Endothelial cell of umbilical vein (primary cell): ENCODE data around the gene NAA60. TPM values are rescaled to one million over a fixed set of nuclear protein-coding genes. Genes with fewer than 3 reads are reported as not detected.

ENCODE experiments used
- BruUV-seq: library from RNA; stranded (reverse); fragments of 400-500 nt; replicated peaks from 2 replicates; lab custom pipeline; 2021; lab: Mats Ljungman, UMichigan
- CTCF ChIA-PET: fragments of 300-600, 350-600 bp; sonication (Branson Sonifier 250); formaldehyde crosslinking; loops from one replicate; lab custom pipeline; 2021; ENCODE audit warnings: antibody characterized with exemption, inconsistent platforms; lab: Charles Lee
- POLR2A ChIA-PET: fragments of 300-600, 350-600 bp; sonication (Branson Sonifier 250); formaldehyde crosslinking; loops from one replicate; lab custom pipeline; 2021; ENCODE audit warnings: antibody characterized with exemption, inconsistent platforms; lab: Charles Lee
- DNase-seq: peaks from one replicate; pipeline ENCODE4 v3.0.0-alpha.2; 2011; ENCODE audit warnings: low read depth, low spot score
- FAIRE-seq: peaks from 2 replicates; lab custom pipeline; 2011; peaks lifted over from hg19 to GRCh38; lab: Jason Lieb, UNC
- H2AFZ ChIP-seq: 2 replicates; pipeline ENCODE4 v1.6.0; 2012; ENCODE audit warnings: low read depth, low read length, control low read depth, inconsistent platforms
- H3K27ac ChIP-seq: 2 replicates; pipeline ENCODE4 v1.5.1; 2011; ENCODE audit warnings: low read depth, mild to moderate bottlenecking, control low read depth, low read length, moderate library complexity; ENCODE audit not compliant: insufficient read depth
- H3K27me3 ChIP-seq, 2 experiments: 2 replicates each; pipeline versions ENCODE4 v1.6.0 to v1.6.1; 2011; ENCODE audit warnings: low read length in 2 of 2, mixed read lengths in 1 of 2; ENCODE audit not compliant: control insufficient read depth in 2 of 2, insufficient read depth in 2 of 2
- H3K36me3 ChIP-seq, 2 experiments: 2 replicates in 1 of 2; 3 replicates in 1 of 2; pipeline ENCODE4 v1.5.1; 2011; ENCODE audit warnings: low read length in 2 of 2, mild to moderate bottlenecking in 1 of 2, moderate library complexity in 1 of 2; ENCODE audit not compliant: control insufficient read depth in 2 of 2, insufficient read depth in 2 of 2; ENCODE audit errors: extremely low read depth in 1 of 2
- H3K4me1 ChIP-seq: 3 replicates; pipeline ENCODE4 v1.5.1; 2011; ENCODE audit warnings: mild to moderate bottlenecking, low read length; ENCODE audit not compliant: control insufficient read depth, insufficient read depth; ENCODE audit errors: extremely low read depth
- H3K4me2 ChIP-seq: 2 replicates; pipeline ENCODE4 v1.6.1; 2011; ENCODE audit warnings: low read length, control low read depth, mixed read lengths; ENCODE audit not compliant: insufficient read depth
- H3K4me3 ChIP-seq, 3 experiments: fragments of 200-600 bp in 1 of 3; sonication (generic), shearing (Covaris generic) in 1 of 3; replicated peaks in 1 of 3; 2 replicates each; pipeline ENCODE4 v1.5.1; 2011 to 2016; ENCODE audit warnings: control low read depth in 3 of 3, low read length in 3 of 3, mild to moderate bottlenecking in 2 of 3, inconsistent platforms in 1 of 3, low read depth in 1 of 3, moderate library complexity in 1 of 3; ENCODE audit not compliant: insufficient read depth in 1 of 3
- H3K79me2 ChIP-seq: 2 replicates; pipeline ENCODE4 v1.6.0; 2012; ENCODE audit warnings: low read length, inconsistent platforms; ENCODE audit not compliant: control insufficient read depth, insufficient read depth
- H3K9ac ChIP-seq: replicated peaks from 2 replicates; pipeline ENCODE3; 2011; ENCODE audit warnings: low read length, control low read depth; ENCODE audit not compliant: insufficient read depth; ENCODE audit errors: extremely low read depth
- H3K9me1 ChIP-seq: replicated peaks from 3 replicates; pipeline ENCODE4 v1.6.0; 2011; ENCODE audit warnings: mild to moderate bottlenecking, low read length; ENCODE audit not compliant: control insufficient read depth, insufficient read depth; ENCODE audit errors: extremely low read depth
- H3K9me3 ChIP-seq: replicated peaks from 2 replicates; pipeline ENCODE4 v1.5.1; 2012; ENCODE audit warnings: low read length, inconsistent platforms; ENCODE audit not compliant: control insufficient read depth, insufficient read depth
- H4K20me1 ChIP-seq: replicated peaks from 2 replicates; pipeline ENCODE3; 2011; ENCODE audit warnings: mild to moderate bottlenecking, low read length; ENCODE audit not compliant: control insufficient read depth, insufficient read depth; ENCODE audit errors: extremely low read depth
- EZH2 ChIP-seq: IDR thresholded peaks from 2 replicates; pipeline ENCODE4 v1.6.1; 2012; ENCODE audit warnings: borderline replicate concordance, low read depth, mild to moderate bottlenecking, moderate library complexity, low read length, inconsistent platforms; ENCODE audit not compliant: severe bottlenecking
- FOS ChIP-seq: IDR thresholded peaks from 2 replicates; pipeline ENCODE4 v1.6.1; 2011; ENCODE audit warnings: mild to moderate bottlenecking, low read length, moderate library complexity, borderline replicate concordance; ENCODE audit not compliant: insufficient read depth
- GATA2 ChIP-seq: IDR thresholded peaks from 2 replicates; pipeline ENCODE4 v1.7.0; 2011; ENCODE audit warnings: low read depth, mild to moderate bottlenecking, moderate library complexity, mixed read lengths, low read length; ENCODE audit not compliant: insufficient read length, insufficient read depth
- JUN ChIP-seq: IDR thresholded peaks from 2 replicates; pipeline ENCODE4 v1.6.1; 2011; ENCODE audit warnings: borderline replicate concordance, low read depth; ENCODE audit not compliant: insufficient read length, insufficient read depth
- MYC ChIP-seq: IDR thresholded peaks from one replicate; pipeline ENCODE4 v1.6.1; 2011; ENCODE audit warnings: mild to moderate bottlenecking, low read depth, low read length
- POLR2A ChIP-seq: IDR thresholded peaks from 2 replicates; pipeline ENCODE4 v1.6.1; 2012; ENCODE audit warnings: low read depth, mild to moderate bottlenecking, control low read depth, low read length
- POLR2AphosphoS5 ChIP-seq: IDR thresholded peaks from 2 replicates; pipeline ENCODE4 v1.6.1; 2012; ENCODE audit warnings: low read depth, mild to moderate bottlenecking, control low read depth, low read length, moderate library complexity; ENCODE audit not compliant: insufficient read depth
- dilution Hi-C: fragments of 300-500 bp; cut with MboI; formaldehyde crosslinking; loops from one replicate; pipeline ENCODE4 v1.15.0; 2019; ENCODE audit warnings: low sequenced_read_pairs; ENCODE audit not compliant: extremely low pct_ligation_motif_present
- intact Hi-C: fragments of 100-400 bp; cut with micrococcal nuclease; formaldehyde crosslinking; loops from one replicate; pipeline ENCODE4 v1.10.0; 2022
- polyA plus RNA-seq, 4 experiments: library from polyadenylated mRNA; depleted of rRNA in 3 of 4; stranded (reverse) in 3 of 4; unstranded in 1 of 4; fragments of >200 nt; gene quantifications; 2 replicates each; pipeline versions ENCODE4 v1.2.1 to v1.2.3, GENCODE V29; 2011 to 2012; ENCODE audit warnings: missing spikeins in 1 of 4
- total RNA-seq: library from RNA; stranded (reverse); gene quantifications from 2 replicates; pipeline ENCODE4 v1.2.3, GENCODE V29; 2021
- TF ChIP-seq, protein P1 (sequence below): IDR thresholded peaks from 2 replicates; pipeline ENCODE4 v1.6.1; 2011; ENCODE audit not compliant: insufficient read depth, insufficient read length
- TF ChIP-seq, protein P2 (sequence below), 2 donors: IDR thresholded peaks; 1 replicate in 1 of 2; 2 replicates in 1 of 2; pipeline ENCODE4 v1.5.1; 2011; ENCODE audit warnings: low read length in 2 of 2, mild to moderate bottlenecking in 2 of 2, moderate library complexity in 2 of 2, control low read depth in 1 of 2, inconsistent platforms in 1 of 2, low read depth in 1 of 2; ENCODE audit not compliant: insufficient read depth in 1 of 2; ENCODE audit errors: extremely low read depth in 1 of 2

The NAA60 gene
- total and polyA plus RNA-seq, 2 donors (not counting 3 experiments of a cell fraction or from before 2014, with no cell fraction given): 22.1 to 42.9 TPM

DNA sequence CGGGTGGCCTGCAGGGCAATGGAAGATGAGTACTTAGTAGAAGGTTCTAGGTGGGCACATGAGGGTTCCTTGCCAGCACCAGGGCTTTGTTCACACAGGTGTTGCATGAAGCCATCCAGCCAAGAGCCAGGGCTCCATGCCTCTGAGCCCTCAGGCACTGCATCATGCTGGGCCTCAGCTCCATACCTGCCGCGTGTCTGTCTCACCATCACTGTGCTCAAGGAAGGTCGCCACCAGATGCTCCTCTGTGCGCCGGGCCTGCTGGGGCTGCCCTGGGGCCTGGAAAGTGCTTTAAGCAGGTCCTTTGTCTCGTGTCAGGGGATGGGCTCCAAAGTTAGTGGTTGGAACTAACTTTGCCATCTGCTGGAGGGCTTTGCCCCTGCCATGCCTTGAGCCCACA lies 26.3 kb downstream of the NAA60 start:
- TF ChIP-seq, protein P1, sequence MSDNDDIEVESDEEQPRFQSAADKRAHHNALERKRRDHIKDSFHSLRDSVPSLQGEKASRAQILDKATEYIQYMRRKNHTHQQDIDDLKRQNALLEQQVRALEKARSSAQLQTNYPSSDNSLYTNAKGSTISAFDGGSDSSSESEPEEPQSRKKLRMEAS: no peak
- TF ChIP-seq MYC (no peak), FOS (no peak), POLR2AphosphoS5 (no peak), GATA2 (no peak), EZH2 (no peak), POLR2A (no peak), JUN (no peak)
- TF ChIP-seq, protein P2, sequence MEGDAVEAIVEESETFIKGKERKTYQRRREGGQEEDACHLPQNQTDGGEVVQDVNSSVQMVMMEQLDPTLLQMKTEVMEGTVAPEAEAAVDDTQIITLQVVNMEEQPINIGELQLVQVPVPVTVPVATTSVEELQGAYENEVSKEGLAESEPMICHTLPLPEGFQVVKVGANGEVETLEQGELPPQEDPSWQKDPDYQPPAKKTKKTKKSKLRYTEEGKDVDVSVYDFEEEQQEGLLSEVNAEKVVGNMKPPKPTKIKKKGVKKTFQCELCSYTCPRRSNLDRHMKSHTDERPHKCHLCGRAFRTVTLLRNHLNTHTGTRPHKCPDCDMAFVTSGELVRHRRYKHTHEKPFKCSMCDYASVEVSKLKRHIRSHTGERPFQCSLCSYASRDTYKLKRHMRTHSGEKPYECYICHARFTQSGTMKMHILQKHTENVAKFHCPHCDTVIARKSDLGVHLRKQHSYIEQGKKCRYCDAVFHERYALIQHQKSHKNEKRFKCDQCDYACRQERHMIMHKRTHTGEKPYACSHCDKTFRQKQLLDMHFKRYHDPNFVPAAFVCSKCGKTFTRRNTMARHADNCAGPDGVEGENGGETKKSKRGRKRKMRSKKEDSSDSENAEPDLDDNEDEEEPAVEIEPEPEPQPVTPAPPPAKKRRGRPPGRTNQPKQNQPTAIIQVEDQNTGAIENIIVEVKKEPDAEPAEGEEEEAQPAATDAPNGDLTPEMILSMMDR (IDR thresholded peaks at IDR 0.05; ENCODE audit: extremely low read depth in 1 of 2, insufficient read depth in 1 of 2, low read depth in 1 of 2, low read length in 2 of 2): no peak
- intact Hi-C loops: no loop called here
- H2AFZ ChIP-seq: no peak overlapping the region
- H3K4me3 ChIP-seq: no peak overlapping the region
- H3K27ac ChIP-seq: no peak overlapping the region
- FAIRE-seq (no peak), DNase-seq (no peak)
- peaks cover 4% of the 10 kb centered on the region in 2 experiments for H3K36me3 ChIP-seq
- H3K9me3 ChIP-seq: no peaks in the 10 kb centered on the region
- H4K20me1 ChIP-seq: peaks cover 4% of the 10 kb centered on the region
- H3K79me2 ChIP-seq: peaks cover 87% of the 10 kb centered on the region
- no peak overlapping the region for H3K9ac ChIP-seq
- no TSS peak for BruUV-seq
- dilution Hi-C loops: no loop called here
- ChIA-PET POLR2A (no interaction called here), CTCF (no interaction called here)
- H3K4me1 ChIP-seq: no peaks in the 10 kb centered on the region
- no peaks in the 10 kb centered on the region for H3K9me1 ChIP-seq
- H3K27me3 ChIP-seq: no peaks in the 10 kb centered on the region
- H3K4me2 ChIP-seq: no peak overlapping the region
